HepG2 (cell line): ENCODE measurements around the gene BEGAIN.

Source experiments
- ATF7 ChIP-seq, 2 experiments: fragments of 450-650 bp in 1 of 2; sonication (generic) in 1 of 2; formaldehyde crosslinking in 1 of 2; IDR thresholded peaks; 2 replicates each; pipeline versions ENCODE4 v1.4.0 to v1.6.1; 2016 to 2020; ENCODE audit warnings: antibody characterized with exemption in 1 of 2, mild to moderate bottlenecking in 1 of 2, missing genetic modification reagents in 1 of 2
- GMEB1 ChIP-seq: sonication (generic); formaldehyde crosslinking; IDR thresholded peaks from 2 replicates; pipeline ENCODE4 v1.5.1; 2020; ENCODE audit warnings: missing genetic modification reagents, mild to moderate bottlenecking, borderline replicate concordance
- HDAC2 ChIP-seq: sonication (generic); formaldehyde crosslinking; IDR thresholded peaks from 2 replicates; pipeline ENCODE4 v1.4.0; 2020; ENCODE audit warnings: missing genetic modification reagents
- KDM4B ChIP-seq: sonication (generic); formaldehyde crosslinking; IDR thresholded peaks from 2 replicates; pipeline ENCODE4 v1.4.0; 2020; ENCODE audit warnings: missing genetic modification reagents
- MXI1 ChIP-seq: IDR thresholded peaks from 3 replicates; pipeline ENCODE4 v1.6.1; 2012; ENCODE audit warnings: low read depth, low read length, inconsistent platforms, borderline replicate concordance
- POLR2AphosphoS5 ChIP-seq: IDR thresholded peaks from 2 replicates; pipeline ENCODE4 v1.6.1; 2012; ENCODE audit warnings: low read depth, low read length
- TFE3 ChIP-seq: IDR thresholded peaks from 2 replicates; pipeline ENCODE4 v1.6.1; 2016
- ZNF841 ChIP-seq: sonication (generic); formaldehyde crosslinking; IDR thresholded peaks from 2 replicates; pipeline ENCODE4 v1.8.1; 2023; ENCODE audit warnings: missing genetic modification reagents, borderline replicate concordance
- ZSCAN12 ChIP-seq: sonication (generic); formaldehyde crosslinking; IDR thresholded peaks from 2 replicates; pipeline ENCODE4 v1.9.0; 2021; ENCODE audit warnings: mild to moderate bottlenecking, missing genetic modification reagents

DNA sequence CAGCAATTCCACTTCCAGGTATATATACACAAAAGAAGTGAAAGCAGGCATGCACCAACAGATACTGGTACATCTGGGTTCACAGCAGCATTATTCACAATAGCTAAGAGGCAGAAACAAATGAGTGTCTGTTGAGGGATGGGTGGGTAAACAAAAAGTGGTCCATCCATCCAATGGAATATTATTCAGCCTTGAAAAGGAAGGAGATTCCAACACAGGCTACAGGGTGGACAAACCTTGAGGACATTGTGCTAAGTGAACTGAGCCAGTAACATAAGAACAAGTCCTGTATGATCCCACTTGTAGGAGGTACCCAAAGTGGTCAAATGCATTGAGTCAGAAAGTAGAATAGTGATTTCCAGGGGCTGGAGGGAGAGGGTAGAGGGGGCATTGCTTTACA lies 27.6 kb upstream of the BEGAIN start:
- TF ChIP-seq MXI1 (no peak), GMEB1 (CRISPR knock-in tag) (no peak), ATF7 (IDR thresholded peaks at IDR 0.05) (no peak), ATF7 (CRISPR knock-in tag; IDR thresholded peaks at IDR 0.05) (no peak), TFE3 (no peak), ZNF841 (CRISPR knock-in tag) (no peak), ZSCAN12 (CRISPR knock-in tag) (no peak), HDAC2 (CRISPR knock-in tag) (no peak), KDM4B (CRISPR knock-in tag) (no peak), POLR2AphosphoS5 (no peak)
